Transverse colon (tissue), 4 donors: ENCODE measurements around the gene ZBTB37. TPM values are rescaled to one million over a fixed set of nuclear protein-coding genes. Genes with fewer than 3 reads are reported as not detected.

Source experiments
- DNase-seq: peaks from one replicate; pipeline ENCODE4 v3.0.0-alpha.2; 2019
- H3K27ac ChIP-seq, 4 donors: fragments of 200-600 bp; sonication (generic); 2 replicates each; pipeline ENCODE4 v1.5.1; 2016 to 2018; ENCODE audit warnings: inconsistent platforms in 4 of 4
- H3K27me3 ChIP-seq: fragments of 200-600 bp; sonication (generic); 2 replicates; pipeline ENCODE4 v1.5.1; 2017; ENCODE audit warnings: inconsistent platforms
- H3K36me3 ChIP-seq, 4 donors: fragments of 200-600 bp; sonication (generic); 2 replicates each; pipeline ENCODE4 v1.5.1; 2017 to 2019; ENCODE audit warnings: inconsistent platforms in 4 of 4
- H3K4me1 ChIP-seq, 4 donors: fragments of 200-600 bp; sonication (generic); 2 replicates each; pipeline ENCODE4 v1.5.1; 2017 to 2020; ENCODE audit warnings: inconsistent platforms in 4 of 4
- H3K4me3 ChIP-seq, 4 donors: fragments of 200-600 bp; sonication (generic); 1 replicate in 1 of 4; 2 replicates in 3 of 4; pipeline versions ENCODE4 v1.5.1 to v1.6.1; 2017 to 2019; ENCODE audit warnings: inconsistent platforms in 4 of 4
- H3K9me3 ChIP-seq, 2 donors: fragments of 200-600 bp; sonication (generic); 2 replicates each; pipeline ENCODE4 v1.5.1; 2017 to 2019; ENCODE audit warnings: inconsistent platforms in 2 of 2
- CTCF ChIP-seq, 5 experiments: fragments of 200-600 bp in 3 of 5; fragments of 450-650 bp in 2 of 5; sonication (generic) in 3 of 5; IDR thresholded peaks; 1 replicate in 2 of 5; 2 replicates in 3 of 5; pipeline ENCODE4 v1.5.1; 2016 to 2017; ENCODE audit warnings: antibody characterized with exemption in 5 of 5, inconsistent platforms in 3 of 5, mild to moderate bottlenecking in 2 of 5, moderate library complexity in 1 of 5
- EP300 ChIP-seq: sonication (generic); formaldehyde crosslinking; IDR thresholded peaks from one replicate; pipeline ENCODE4 v1.6.1; 2017; ENCODE audit warnings: antibody characterized with exemption, low read depth
- POLR2A ChIP-seq: fragments of 450-650 bp; IDR thresholded peaks from one replicate; pipeline ENCODE4 v1.6.1; 2016; ENCODE audit warnings: antibody characterized with exemption, mild to moderate bottlenecking, moderate library complexity
- POLR2AphosphoS5 ChIP-seq, 3 donors: sonication (generic); formaldehyde crosslinking; IDR thresholded peaks; one replicate each; pipeline ENCODE4 v1.6.1; 2016; ENCODE audit warnings: antibody characterized with exemption in 3 of 3
- WGBS, 2 donors: methylation state at CpG; one replicate each; pipeline ENCODE4 v1.1.5; 2018; ENCODE audit warnings: low coverage in 1 of 2; 5-methylcytosine and 5-hydroxymethylcytosine counted together
- in situ Hi-C, 4 donors: fragments of 200-750 bp; cut with MboI; loops; one replicate each; pipeline versions ENCODE4 v1.15.0 to v1.15.1; 2017; ENCODE audit warnings: low sequenced_read_pairs in 3 of 4, low pct_ligation_motif_present in 1 of 4, low pct_unique_long_range_greater_than_20kb in 1 of 4
- intact Hi-C: fragments of 100-400 bp; cut with DNase I; formaldehyde crosslinking; loops from one replicate; pipeline ENCODE4 v1.15.1; 2023; ENCODE audit warnings: low total_unique reads
- total RNA-seq, 4 donors: library from RNA; depleted of rRNA; stranded (reverse); fragments of >200 nt; gene quantifications; one replicate each; pipeline ENCODE4 v1.1.0, GENCODE V29; 2016

ZBTB37 gene
- total RNA-seq, 4 donors from 2014 or later = 4.6 to 8.3 (median 6.9) TPM

- intact Hi-C loops = no loop called here
- Histone ChIP-seq H3K27ac (peak within 1 kb of the TSS; percentile 95 to 98 (median 97)), H3K4me3 (peak within 1 kb of the TSS; percentile 57 to 75 (median 70)), H3K27me3 (no peaks in the 10 kb centered on the region), H3K9me3 (no peaks in the 10 kb centered on the region), H3K4me1 (peaks cover 10 to 52% (median 34%) of the 10 kb centered on the region in 4 donors), H3K36me3 (peaks cover 0 to 25% (median 12%) of the 10 kb centered on the region in 4 donors)
- WGBS, 2 donors = 0% methylated on average over 10 to 27 of the region's 30 CpGs
- in situ Hi-C loops = no loop called here
- no peak for TF ChIP-seq EP300
- TF ChIP-seq POLR2A = peak; percentile 99
- peak in 1 of 5 experiments; percentile 23 for TF ChIP-seq CTCF (IDR thresholded peaks at IDR 0.05)
- TF ChIP-seq POLR2AphosphoS5 (IDR thresholded peaks at IDR 0.05) = peak; percentile 99
- DNase-seq = peak; percentile 100
These were observed 371 bp upstream of the ZBTB37 start, which contains the start of gene GAS5 for GRCh38 chr1:173867753-173868265. Gene GAS5, minus strand, starts transcription at chr1:173867989.

GRCh38 chr1:173869021-173869359 is 810 bp downstream of the ZBTB37 start:
- H3K9me3 ChIP-seq = no peaks in the 10 kb centered on the region
- H3K27me3 ChIP-seq = no peaks in the 10 kb centered on the region
- peak overlapping the region; percentile 57 to 75 (median 70) for H3K4me3 ChIP-seq
- WGBS, 2 donors = 0 to 1% methylated on average over 2 to 5 of the region's 5 CpGs
- TF ChIP-seq POLR2AphosphoS5 (IDR thresholded peaks at IDR 0.05) (no peak), CTCF (IDR thresholded peaks at IDR 0.05) (no peak), EP300 (no peak), POLR2A (no peak)
- in situ Hi-C loops = no loop called here
- H3K36me3 ChIP-seq = peaks cover 0 to 14% (median 7%) of the 10 kb centered on the region in 4 donors
- no peak for DNase-seq
- intact Hi-C loops = no loop called here
- H3K27ac ChIP-seq = peak overlapping the region; percentile 95 to 98 (median 97)
- peaks cover 10 to 52% (median 34%) of the 10 kb centered on the region in 4 donors for H3K4me1 ChIP-seq

DNA sequence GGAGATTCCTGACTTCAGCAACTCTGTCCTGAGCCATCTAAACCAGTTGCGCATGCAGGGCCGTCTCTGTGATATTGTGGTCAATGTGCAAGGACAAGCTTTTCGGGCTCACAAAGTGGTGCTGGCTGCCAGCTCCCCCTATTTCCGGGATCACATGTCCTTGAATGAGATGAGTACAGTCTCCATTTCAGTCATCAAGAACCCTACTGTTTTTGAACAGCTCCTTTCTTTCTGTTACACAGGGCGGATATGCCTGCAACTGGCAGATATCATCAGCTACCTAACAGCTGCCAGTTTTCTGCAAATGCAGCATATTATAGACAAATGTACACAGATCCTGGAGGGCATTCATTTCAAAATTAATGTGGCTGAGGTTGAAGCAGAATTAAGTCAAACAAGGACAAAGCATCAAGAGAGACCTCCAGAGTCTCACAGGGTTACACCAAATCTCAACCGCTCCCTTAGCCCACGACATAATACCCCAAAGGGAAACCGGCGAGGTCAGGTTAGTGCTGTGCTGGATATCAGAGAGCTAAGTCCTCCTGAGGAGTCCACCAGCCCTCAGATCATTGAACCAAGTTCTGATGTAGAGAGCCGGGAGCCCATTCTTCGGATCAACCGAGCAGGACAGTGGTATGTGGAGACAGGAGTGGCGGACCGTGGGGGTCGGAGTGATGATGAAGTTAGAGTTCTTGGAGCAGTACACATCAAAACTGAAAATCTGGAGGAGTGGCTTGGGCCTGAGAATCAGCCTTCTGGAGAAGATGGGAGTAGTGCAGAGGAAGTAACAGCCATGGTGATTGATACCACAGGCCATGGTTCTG is 2.3 kb downstream of the ZBTB37 start:
- in situ Hi-C loops = no loop called here
- DNase-seq = peak; percentile 32
- Histone ChIP-seq H3K4me1 (peaks cover 10 to 43% (median 30%) of the 10 kb centered on the region in 4 donors), H3K9me3 (no peaks in the 10 kb centered on the region), H3K27ac (peak overlapping the region; percentile 95 to 98 (median 97)), H3K27me3 (no peaks in the 10 kb centered on the region), H3K36me3 (peaks cover 0 to 7% (median 0%) of the 10 kb centered on the region in 4 donors), H3K4me3 (no peak overlapping the region)
- 70 to 80% methylated on average over 6 to 15 of the region's 15 CpGs for WGBS, 2 donors
- intact Hi-C loops = no loop called here
- TF ChIP-seq CTCF (IDR thresholded peaks at IDR 0.05) (no peak), POLR2A (no peak), POLR2AphosphoS5 (IDR thresholded peaks at IDR 0.05) (peak in 1 of 3 donors; percentile 8), EP300 (no peak)

DNA sequence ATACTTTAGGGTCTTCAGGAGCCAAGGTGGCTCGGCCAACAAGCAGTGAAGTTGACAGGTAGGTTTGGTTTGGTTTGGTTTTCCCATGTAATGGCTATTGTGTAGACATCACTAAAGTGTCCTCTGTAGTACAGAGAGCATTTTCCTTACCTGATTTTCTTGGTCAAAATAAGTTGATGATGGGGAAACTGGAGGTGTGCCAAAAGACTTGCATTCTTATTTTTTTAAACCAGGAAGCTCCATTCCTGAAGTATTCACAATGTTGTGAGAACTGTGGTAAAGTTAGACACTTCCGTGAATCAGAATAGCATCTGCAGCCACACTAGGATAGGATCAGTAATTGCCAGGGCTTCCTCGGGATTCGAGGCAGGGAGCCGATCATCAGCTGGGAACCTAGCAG is 2.9 kb downstream of the ZBTB37 start:
- no peak for DNase-seq
- Histone ChIP-seq H3K27me3 (no peaks in the 10 kb centered on the region), H3K4me3 (no peak overlapping the region), H3K9me3 (no peaks in the 10 kb centered on the region), H3K27ac (peak overlapping the region in 1 of 4 donors; percentile 96), H3K4me1 (peaks cover 9 to 36% (median 25%) of the 10 kb centered on the region in 4 donors), H3K36me3 (peaks cover 0 to 6% (median 0%) of the 10 kb centered on the region in 4 donors)
- intact Hi-C loops (no loop called here), in situ Hi-C loops (no loop called here)
- TF ChIP-seq EP300 = no peak
- no peak for TF ChIP-seq POLR2AphosphoS5 (IDR thresholded peaks at IDR 0.05)
- no peak for TF ChIP-seq CTCF (IDR thresholded peaks at IDR 0.05)
- 87% methylated on average over 5 of the region's 5 CpGs; no CpG with 5 or more reads in 1 of the 2 donors for WGBS, 2 donors
